GM18867 (cell line): ENCODE results near the gene POLR2E.

Source experiments
- ATAC-seq: cut with Tn5 transposase; IDR thresholded peaks from one replicate; pipeline ENCODE4 v1.9.1; 2021; ENCODE audit warnings: mild to moderate bottlenecking, moderate library complexity; ENCODE audit not compliant: unreplicated experiment

The POLR2E gene

GRCh38 chr19:1051791-1052190 lies 43.4 kb downstream of the POLR2E start:
- ATAC-seq: no peak

GRCh38 chr19:1050989-1051788 lies 44.0 kb downstream of the POLR2E start:
- ATAC-seq: no peak

- ATAC-seq: no peak
Observed at GRCh38 chr19:1049800-1050199, 45.4 kb downstream of the POLR2E start.

- ATAC-seq: no peak
Observed at GRCh38 chr19:1049106-1049505, 46.1 kb downstream of the POLR2E start.

- no peak for ATAC-seq
Observed at GRCh38 chr19:1047696-1048147, 47.5 kb downstream of the POLR2E start.

- no peak for ATAC-seq
Observed at GRCh38 chr19:1046836-1047695, 48.1 kb downstream of the POLR2E start.

- no peak for ATAC-seq
Observed at GRCh38 chr19:1046117-1046626, 49.0 kb downstream of the POLR2E start.

GRCh38 chr19:1045247-1045603 lies 50.0 kb downstream of the POLR2E start:
- no peak for ATAC-seq

GRCh38 chr19:1042689-1043511 lies 52.3 kb downstream of the POLR2E start:
- ATAC-seq: no peak

- no peak for ATAC-seq
Observed at GRCh38 chr19:1041835-1042685, 53.1 kb downstream of the POLR2E start.

GRCh38 chr19:1041272-1041834 lies 53.8 kb downstream of the POLR2E start:
- no peak for ATAC-seq

- ATAC-seq: peak; percentile 52
Observed at GRCh38 chr19:1040476-1041271, 54.5 kb downstream of the POLR2E start.

- peak; percentile 66 for ATAC-seq
Observed at GRCh38 chr19:1039646-1040475, 55.3 kb downstream of the POLR2E start, which contains the start of gene ABCA7. Gene ABCA7, plus strand, starts transcription at chr19:1040107. Its CDS starts 1,255 bp downstream, at chr19:1041362.

GRCh38 chr19:1038978-1039645 lies 56.1 kb downstream of the POLR2E start:
- no peak for ATAC-seq

GRCh38 chr19:1037621-1038064 lies 57.5 kb downstream of the POLR2E start:
- no peak for ATAC-seq
